Central memory CD8-positive, alpha-beta T cell (primary cell): ENCODE data around the gene TTC28.

ENCODE experiments used
- ATAC-seq: fragments of 150-1000 bp; cut with Tn5 transposase; replicated peaks from 2 replicates; pipeline ENCODE4 v1.10.0; 2022; ENCODE audit warnings: mild to moderate bottlenecking, moderate FRiP score, moderate number of reproducible peaks; ENCODE audit not compliant: poor library complexity, severe bottlenecking; ENCODE audit errors: extremely low read depth
- DNase-seq, 2 donors: peaks; one replicate each; pipeline ENCODE4 v3.0.0; 2021; ENCODE audit warnings: low spot score in 2 of 2
- H3K27ac Mint-ChIP-seq: one replicate; pipeline ENCODE4 v1.8.0; 2022; ENCODE audit warnings: low read depth, mild to moderate bottlenecking, moderate library complexity, mixed read lengths
- H3K27me3 Mint-ChIP-seq: one replicate; pipeline ENCODE4 v1.8.0; 2022; ENCODE audit warnings: mixed read lengths
- H3K36me3 Mint-ChIP-seq: one replicate; pipeline ENCODE4 v1.8.0; 2022; ENCODE audit warnings: mild to moderate bottlenecking, moderate library complexity, mixed read lengths; ENCODE audit not compliant: insufficient read depth
- H3K4me1 Mint-ChIP-seq: one replicate; pipeline ENCODE4 v1.8.0; 2022; ENCODE audit warnings: mixed read lengths
- H3K4me3 Mint-ChIP-seq: one replicate; pipeline ENCODE4 v1.8.0; 2022; ENCODE audit warnings: mild to moderate bottlenecking, moderate library complexity, mixed read lengths
- H3K9me3 Mint-ChIP-seq: one replicate; pipeline ENCODE4 v1.8.0; 2022; ENCODE audit warnings: mixed read lengths

The TTC28 gene

GRCh38 chr22:27952779-27953178, 726.9 kb downstream of the TTC28 start:
- Mint-ChIP-seq H3K9me3 (no peaks in the 10 kb centered on the region), H3K4me3 (no peak overlapping the region), H3K36me3 (peaks cover 3% of the 10 kb centered on the region), H3K27ac (no peak overlapping the region), H3K27me3 (no peaks in the 10 kb centered on the region), H3K4me1 (no peaks in the 10 kb centered on the region)
- DNase-seq: no peak
- no peak for ATAC-seq

GRCh38 chr22:27952091-27952490, 727.5 kb downstream of the TTC28 start:
- H3K27ac Mint-ChIP-seq: no peak overlapping the region
- no peaks in the 10 kb centered on the region for H3K9me3 Mint-ChIP-seq
- H3K27me3 Mint-ChIP-seq: no peaks in the 10 kb centered on the region
- no peak for ATAC-seq
- H3K36me3 Mint-ChIP-seq: peaks cover 5% of the 10 kb centered on the region
- H3K4me3 Mint-ChIP-seq: no peak overlapping the region
- no peak for DNase-seq
- no peaks in the 10 kb centered on the region for H3K4me1 Mint-ChIP-seq

DNA sequence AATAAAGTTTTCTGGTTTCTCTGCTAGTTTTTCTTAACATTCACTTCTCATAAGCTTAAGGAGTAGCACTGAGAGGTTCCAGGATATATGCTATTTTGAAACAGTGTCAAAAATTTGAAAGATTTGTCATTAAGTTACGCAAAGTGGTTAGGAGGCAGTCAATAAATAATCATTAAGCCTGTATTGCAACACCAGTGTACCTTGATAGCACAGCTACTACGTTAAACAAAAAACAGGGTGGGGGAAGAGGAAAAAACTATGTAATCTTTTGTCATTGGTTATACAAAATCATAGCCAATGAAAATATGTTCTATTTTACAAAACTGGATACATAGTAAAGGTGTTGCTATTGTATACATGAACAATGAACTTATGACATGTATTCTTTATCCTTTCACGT, 730.2 kb downstream of the TTC28 start:
- Mint-ChIP-seq H3K27ac (no peak overlapping the region), H3K9me3 (no peaks in the 10 kb centered on the region), H3K4me3 (no peak overlapping the region), H3K4me1 (no peaks in the 10 kb centered on the region), H3K36me3 (peaks cover 5% of the 10 kb centered on the region), H3K27me3 (no peaks in the 10 kb centered on the region)
- no peak for ATAC-seq
- DNase-seq: no peak

DNA sequence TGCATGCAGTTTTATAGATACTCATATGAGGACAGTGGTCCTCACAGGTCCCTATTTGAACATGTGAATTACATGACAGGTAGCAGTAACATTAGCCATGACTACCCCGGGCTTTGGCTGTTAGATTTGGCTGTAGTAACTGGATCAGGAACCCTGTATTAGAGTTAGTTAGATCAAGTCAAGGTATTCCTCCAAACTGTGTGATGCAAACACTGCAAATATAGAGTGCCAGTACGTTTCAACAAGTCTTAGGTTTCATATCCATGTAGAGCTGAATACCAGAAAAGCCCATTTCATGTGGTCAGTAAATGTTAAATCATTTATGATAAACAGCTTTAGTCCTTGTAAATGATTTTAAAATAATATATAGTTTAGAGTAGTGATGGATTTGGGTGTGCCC, 731.1 kb downstream of the TTC28 start:
- no peak overlapping the region for H3K27ac Mint-ChIP-seq
- no peaks in the 10 kb centered on the region for H3K9me3 Mint-ChIP-seq
- DNase-seq: no peak
- H3K27me3 Mint-ChIP-seq: no peaks in the 10 kb centered on the region
- no peak for ATAC-seq
- H3K4me1 Mint-ChIP-seq: no peaks in the 10 kb centered on the region
- H3K36me3 Mint-ChIP-seq: peaks cover 5% of the 10 kb centered on the region
- no peak overlapping the region for H3K4me3 Mint-ChIP-seq

DNA sequence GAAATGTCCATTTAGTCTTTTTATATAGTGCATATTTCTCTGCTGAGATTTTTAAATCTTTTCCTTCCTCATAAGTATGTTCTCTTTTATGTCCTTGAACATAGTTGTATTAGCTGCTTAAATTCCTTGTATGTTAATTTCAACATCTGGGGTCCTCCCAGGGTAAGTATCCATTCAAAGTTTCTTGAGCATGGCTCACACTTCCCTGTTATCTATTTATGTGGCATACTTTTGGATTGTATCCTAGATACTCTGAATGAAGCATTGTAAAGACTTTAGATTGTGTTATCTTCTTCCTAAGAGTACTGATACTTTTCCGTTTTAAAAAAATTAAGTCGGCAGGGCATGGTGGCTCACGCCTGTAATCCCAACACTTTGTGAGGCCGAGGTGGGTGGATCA, 732.2 kb downstream of the TTC28 start:
- no peaks in the 10 kb centered on the region for H3K4me1 Mint-ChIP-seq
- no peaks in the 10 kb centered on the region for H3K9me3 Mint-ChIP-seq
- no peak for ATAC-seq
- no peak overlapping the region for H3K27ac Mint-ChIP-seq
- no peak for DNase-seq
- H3K27me3 Mint-ChIP-seq: no peaks in the 10 kb centered on the region
- no peak overlapping the region for H3K4me3 Mint-ChIP-seq
- H3K36me3 Mint-ChIP-seq: peaks cover 5% of the 10 kb centered on the region

GRCh38 chr22:27941143-27941542, 738.5 kb downstream of the TTC28 start:
- no peaks in the 10 kb centered on the region for H3K9me3 Mint-ChIP-seq
- H3K36me3 Mint-ChIP-seq: peaks cover 6% of the 10 kb centered on the region
- no peaks in the 10 kb centered on the region for H3K27me3 Mint-ChIP-seq
- H3K4me1 Mint-ChIP-seq: no peaks in the 10 kb centered on the region
- no peak for ATAC-seq
- no peak overlapping the region for H3K27ac Mint-ChIP-seq
- DNase-seq: no peak
- H3K4me3 Mint-ChIP-seq: no peak overlapping the region

GRCh38 chr22:27937453-27937852, 742.2 kb downstream of the TTC28 start:
- H3K9me3 Mint-ChIP-seq: no peaks in the 10 kb centered on the region
- H3K27ac Mint-ChIP-seq: no peak overlapping the region
- peaks cover 11% of the 10 kb centered on the region for H3K36me3 Mint-ChIP-seq
- ATAC-seq (no peak), DNase-seq (no peak)
- no peaks in the 10 kb centered on the region for H3K27me3 Mint-ChIP-seq
- no peak overlapping the region for H3K4me3 Mint-ChIP-seq
- no peaks in the 10 kb centered on the region for H3K4me1 Mint-ChIP-seq

GRCh38 chr22:27935897-27936296, 743.7 kb downstream of the TTC28 start:
- Mint-ChIP-seq H3K4me1 (no peaks in the 10 kb centered on the region), H3K27me3 (no peaks in the 10 kb centered on the region), H3K9me3 (no peaks in the 10 kb centered on the region), H3K36me3 (peaks cover 7% of the 10 kb centered on the region), H3K4me3 (no peak overlapping the region), H3K27ac (no peak overlapping the region)
- DNase-seq (no peak), ATAC-seq (no peak)

DNA sequence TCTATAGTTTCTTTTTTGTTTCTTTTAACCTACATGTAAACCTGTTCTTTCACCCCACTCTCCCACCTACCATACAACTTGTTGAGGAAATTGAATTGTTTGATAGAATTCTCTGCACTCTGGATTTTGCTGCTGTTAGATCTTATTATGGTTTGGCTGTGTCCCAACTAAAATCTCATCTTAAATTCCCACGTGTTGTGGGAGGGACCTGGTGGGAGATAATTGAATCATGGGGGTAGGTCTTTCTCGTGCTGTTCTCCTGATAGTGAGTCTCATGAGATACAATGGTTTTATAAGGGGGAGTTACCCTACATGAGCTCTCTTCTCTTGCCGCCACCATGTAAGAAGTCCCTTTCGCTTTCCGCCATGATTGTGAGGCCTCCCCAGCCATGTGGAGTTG, 745.6 kb downstream of the TTC28 start:
- Mint-ChIP-seq H3K4me3 (no peak overlapping the region), H3K27ac (no peak overlapping the region), H3K36me3 (peaks cover 5% of the 10 kb centered on the region), H3K4me1 (no peaks in the 10 kb centered on the region), H3K27me3 (no peaks in the 10 kb centered on the region), H3K9me3 (no peaks in the 10 kb centered on the region)
- DNase-seq (no peak), ATAC-seq (no peak)

- ATAC-seq: no peak
- Mint-ChIP-seq H3K4me3 (no peak overlapping the region), H3K4me1 (no peaks in the 10 kb centered on the region), H3K36me3 (peaks cover 5% of the 10 kb centered on the region), H3K27me3 (no peaks in the 10 kb centered on the region), H3K27ac (no peak overlapping the region), H3K9me3 (no peaks in the 10 kb centered on the region)
- DNase-seq: no peak
Observed at GRCh38 chr22:27933186-27933983, 746.3 kb downstream of the TTC28 start.

DNA sequence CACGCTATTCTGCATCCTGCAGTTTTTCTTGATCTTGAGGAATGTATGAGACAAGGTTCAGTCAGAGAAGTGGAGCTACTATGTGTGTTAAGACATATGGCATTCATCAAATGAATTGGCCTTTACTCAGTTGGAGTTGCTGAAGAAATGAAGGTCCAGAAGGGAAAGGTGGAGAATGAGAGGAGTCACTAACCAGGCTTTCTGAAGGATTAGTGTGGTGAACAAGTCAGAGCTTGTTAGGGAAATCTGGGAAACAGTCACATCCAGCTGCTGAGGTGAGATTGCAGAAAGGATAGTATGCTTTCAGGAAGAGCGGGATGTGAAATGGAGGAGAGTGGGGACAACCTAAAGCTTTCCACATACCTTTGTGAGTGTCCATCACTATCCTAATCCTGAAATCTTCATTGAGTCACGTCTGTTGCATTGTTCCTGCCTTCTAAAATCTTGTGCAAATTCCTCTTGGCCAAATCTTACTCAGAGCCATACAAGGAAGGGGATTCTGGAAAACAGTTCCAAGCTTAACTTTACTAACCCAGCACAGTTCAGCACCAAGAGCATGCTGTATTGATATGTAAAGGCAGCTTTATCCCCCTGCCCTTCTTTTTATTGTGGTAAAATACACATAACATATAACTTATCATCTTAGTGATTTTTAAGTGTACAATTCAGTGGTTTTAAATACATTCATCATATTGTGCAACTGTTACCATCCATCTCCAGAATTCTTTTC, 749.1 kb downstream of the TTC28 start:
- no peak overlapping the region for H3K4me3 Mint-ChIP-seq
- DNase-seq (no peak), ATAC-seq (no peak)
- peaks cover 3% of the 10 kb centered on the region for H3K36me3 Mint-ChIP-seq
- H3K9me3 Mint-ChIP-seq: no peaks in the 10 kb centered on the region
- H3K4me1 Mint-ChIP-seq: peaks cover 10% of the 10 kb centered on the region
- no peaks in the 10 kb centered on the region for H3K27me3 Mint-ChIP-seq
- H3K27ac Mint-ChIP-seq: no peak overlapping the region
